PC-9 (cell line): ENCODE measurements around the gene SSUH2. TPM values are rescaled to one million over a fixed set of nuclear protein-coding genes. Genes with fewer than 3 reads are reported as not detected.

Source experiments
- BruUV-seq: library from RNA; stranded (reverse); fragments of 400-500 nt; replicated peaks from 2 replicates; lab custom pipeline; 2021; lab: Mats Ljungman, UMichigan
- CTCF ChIA-PET: fragments of 300-600 bp; sonication (Branson Sonifier 250); formaldehyde crosslinking; loops from one replicate; lab custom pipeline; 2022; ENCODE audit warnings: antibody characterized with exemption; lab: Charles Lee
- POLR2A ChIA-PET: fragments of 300-600 bp; sonication (Branson Sonifier 250); formaldehyde crosslinking; loops from one replicate; lab custom pipeline; 2022; ENCODE audit warnings: antibody characterized with exemption; ENCODE audit not compliant: unreplicated experiment; lab: Charles Lee
- DNase-seq, 2 experiments: peaks; one replicate each; pipeline versions ENCODE4 v3.0.0 to v3.0.0-alpha.2; 2015 to 2022; ENCODE audit warnings: mixed read lengths in 1 of 2
- H2AFZ ChIP-seq: fragments of 200-600 bp; sonication (generic); 2 replicates; pipeline ENCODE4 v1.8.1; 2017; ENCODE audit warnings: antibody characterized with exemption
- H3F3A ChIP-seq: fragments of 200-600 bp; sonication (generic); 2 replicates; pipeline ENCODE4 v1.8.1; 2017; ENCODE audit warnings: antibody characterized with exemption, mild to moderate bottlenecking, low read depth; ENCODE audit not compliant: insufficient read depth
- H3K27ac ChIP-seq: fragments of 200-600 bp; sonication (generic); 2 replicates; pipeline ENCODE4 v1.6.1; 2016; ENCODE audit warnings: mixed run types
- H3K27me3 ChIP-seq: fragments of 200-600 bp; sonication (generic); 2 replicates; pipeline ENCODE4 v1.6.1; 2016; ENCODE audit warnings: low read depth, mixed run types; ENCODE audit not compliant: insufficient read depth
- H3K36me3 ChIP-seq: fragments of 200-600 bp; sonication (generic); 2 replicates; pipeline ENCODE4 v1.6.1; 2016; ENCODE audit warnings: low read depth, mixed run types
- H3K4me1 ChIP-seq: fragments of 200-600 bp; sonication (generic); replicated peaks from 2 replicates; pipeline ENCODE4 v1.6.1; 2016; ENCODE audit warnings: mixed run types; ENCODE audit not compliant: insufficient read depth
- H3K4me2 ChIP-seq: fragments of 200-600 bp; sonication (generic); 2 replicates; pipeline ENCODE4 v1.6.1; 2017; ENCODE audit warnings: mixed run types
- H3K4me3 ChIP-seq: fragments of 200-600 bp; sonication (generic); 2 replicates; pipeline ENCODE4 v1.6.1; 2016; ENCODE audit warnings: mixed run types
- H3K79me2 ChIP-seq: fragments of 200-600 bp; sonication (generic); 2 replicates; pipeline ENCODE4 v1.6.1; 2017; ENCODE audit warnings: low read depth, mixed run types
- H3K9me2 ChIP-seq: fragments of 200-600 bp; sonication (generic); 2 replicates; pipeline ENCODE4 v1.8.1; 2017; ENCODE audit warnings: mild to moderate bottlenecking; ENCODE audit not compliant: insufficient read depth
- H3K9me3 ChIP-seq: fragments of 200-600 bp; sonication (generic); 2 replicates; pipeline ENCODE4 v1.8.1; 2016; ENCODE audit warnings: low read depth; ENCODE audit not compliant: insufficient read depth
- H4K20me1 ChIP-seq: fragments of 200-600 bp; sonication (generic); 2 replicates; pipeline ENCODE4 v1.8.1; 2017; ENCODE audit not compliant: insufficient read depth
- EZH2 ChIP-seq: fragments of 200-600 bp; sonication (generic); IDR thresholded peaks from 2 replicates; pipeline ENCODE4 v1.8.0; 2017; ENCODE audit warnings: antibody characterized with exemption, low read depth
- intact Hi-C: fragments of 100-400 bp; cut with micrococcal nuclease; formaldehyde crosslinking; loops from one replicate; pipeline ENCODE4 v1.10.0; 2022; ENCODE audit not compliant: unreplicated experiment
- total RNA-seq: library from RNA; stranded (reverse); gene quantifications from 2 replicates; pipeline ENCODE4 v1.2.3, GENCODE V29; 2021
- TF ChIP-seq, protein P1 (sequence below): fragments of 200-600 bp; sonication (generic); conservative IDR thresholded peaks from 2 replicates; pipeline ENCODE4 v1.6.1; 2017; ENCODE audit warnings: mixed run types, antibody characterized with exemption, mild to moderate bottlenecking, moderate library complexity

The SSUH2 gene
- total RNA-seq, 1 experiment from 2014 or later, result 1.6 TPM

DNA sequence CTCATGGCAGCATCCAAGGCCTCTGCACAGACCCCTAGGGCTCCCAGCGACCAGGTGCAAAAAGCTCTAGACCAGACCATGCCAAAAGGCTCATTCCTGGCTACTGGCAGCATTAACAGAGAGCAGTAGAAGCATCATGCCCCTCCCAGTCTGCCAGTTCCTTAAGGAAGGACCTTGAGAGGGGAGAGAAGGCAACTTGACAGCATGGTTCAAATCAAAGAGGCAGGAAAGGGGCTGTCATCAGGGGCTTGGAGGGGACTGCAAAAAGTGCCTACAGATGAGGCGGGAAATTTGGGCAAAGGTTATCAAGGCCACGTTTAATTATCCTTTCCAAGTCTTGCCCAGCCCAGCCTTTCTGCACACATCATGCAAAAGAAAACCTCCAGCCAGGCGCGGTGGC, 64.7 kb downstream of the SSUH2 start:
- intact Hi-C loops, result no loop called here
- POLR2A ChIA-PET, result no interaction called here
- no peaks in the 10 kb centered on the region for H4K20me1 ChIP-seq
- CTCF ChIA-PET, result no interaction called here
- no peak for TF ChIP-seq EZH2
- TF ChIP-seq, protein P1, sequence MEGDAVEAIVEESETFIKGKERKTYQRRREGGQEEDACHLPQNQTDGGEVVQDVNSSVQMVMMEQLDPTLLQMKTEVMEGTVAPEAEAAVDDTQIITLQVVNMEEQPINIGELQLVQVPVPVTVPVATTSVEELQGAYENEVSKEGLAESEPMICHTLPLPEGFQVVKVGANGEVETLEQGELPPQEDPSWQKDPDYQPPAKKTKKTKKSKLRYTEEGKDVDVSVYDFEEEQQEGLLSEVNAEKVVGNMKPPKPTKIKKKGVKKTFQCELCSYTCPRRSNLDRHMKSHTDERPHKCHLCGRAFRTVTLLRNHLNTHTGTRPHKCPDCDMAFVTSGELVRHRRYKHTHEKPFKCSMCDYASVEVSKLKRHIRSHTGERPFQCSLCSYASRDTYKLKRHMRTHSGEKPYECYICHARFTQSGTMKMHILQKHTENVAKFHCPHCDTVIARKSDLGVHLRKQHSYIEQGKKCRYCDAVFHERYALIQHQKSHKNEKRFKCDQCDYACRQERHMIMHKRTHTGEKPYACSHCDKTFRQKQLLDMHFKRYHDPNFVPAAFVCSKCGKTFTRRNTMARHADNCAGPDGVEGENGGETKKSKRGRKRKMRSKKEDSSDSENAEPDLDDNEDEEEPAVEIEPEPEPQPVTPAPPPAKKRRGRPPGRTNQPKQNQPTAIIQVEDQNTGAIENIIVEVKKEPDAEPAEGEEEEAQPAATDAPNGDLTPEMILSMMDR, result no peak
- H3K4me3 ChIP-seq, result no peak overlapping the region
- H2AFZ ChIP-seq, result no peak overlapping the region
- no peaks in the 10 kb centered on the region for H3K27me3 ChIP-seq
- no peaks in the 10 kb centered on the region for H3K9me3 ChIP-seq
- DNase-seq, result no peak
- BruUV-seq, result no TSS peak
- H3K27ac ChIP-seq, result no peak overlapping the region
- no peaks in the 10 kb centered on the region for H3K36me3 ChIP-seq
- H3K9me2 ChIP-seq, result no peaks in the 10 kb centered on the region
- no peaks in the 10 kb centered on the region for H3F3A ChIP-seq
- H3K4me1 ChIP-seq, result peaks cover 30% of the 10 kb centered on the region
- no peaks in the 10 kb centered on the region for H3K79me2 ChIP-seq
- no peak overlapping the region for H3K4me2 ChIP-seq

DNA sequence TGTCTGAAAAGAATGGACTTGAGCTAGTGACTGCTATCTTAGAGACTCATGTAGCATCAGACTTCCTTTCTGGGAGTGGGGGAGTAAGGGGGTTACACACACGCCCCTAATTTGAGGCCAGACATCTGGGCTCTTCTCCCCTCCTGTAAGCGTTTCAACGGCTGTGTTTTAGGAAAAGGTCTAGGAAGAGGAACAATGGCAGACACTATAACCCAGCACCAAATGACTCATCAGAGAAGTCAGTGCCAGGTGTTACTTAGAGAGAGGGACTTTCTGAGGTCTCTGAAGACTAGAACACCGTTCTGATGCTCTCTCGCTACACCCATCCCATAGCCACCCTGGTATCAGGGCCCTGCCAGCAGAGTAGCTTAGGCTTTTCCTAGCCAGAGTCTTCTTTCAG, 65.5 kb downstream of the SSUH2 start:
- TF ChIP-seq, protein P1, result no peak
- TF ChIP-seq EZH2, result no peak
- ChIA-PET CTCF (no interaction called here), POLR2A (no interaction called here)
- no peaks in the 10 kb centered on the region for H3K79me2 ChIP-seq
- no peak overlapping the region for H3K4me3 ChIP-seq
- H3K36me3 ChIP-seq, result no peaks in the 10 kb centered on the region
- no TSS peak for BruUV-seq
- DNase-seq, result no peak
- H2AFZ ChIP-seq, result no peak overlapping the region
- H3K9me2 ChIP-seq, result no peaks in the 10 kb centered on the region
- no peak overlapping the region for H3K27ac ChIP-seq
- peaks cover 30% of the 10 kb centered on the region for H3K4me1 ChIP-seq
- intact Hi-C loops, result no loop called here
- no peaks in the 10 kb centered on the region for H3F3A ChIP-seq
- H3K9me3 ChIP-seq, result no peaks in the 10 kb centered on the region
- H3K27me3 ChIP-seq, result no peaks in the 10 kb centered on the region
- H3K4me2 ChIP-seq, result no peak overlapping the region
- no peaks in the 10 kb centered on the region for H4K20me1 ChIP-seq

DNA sequence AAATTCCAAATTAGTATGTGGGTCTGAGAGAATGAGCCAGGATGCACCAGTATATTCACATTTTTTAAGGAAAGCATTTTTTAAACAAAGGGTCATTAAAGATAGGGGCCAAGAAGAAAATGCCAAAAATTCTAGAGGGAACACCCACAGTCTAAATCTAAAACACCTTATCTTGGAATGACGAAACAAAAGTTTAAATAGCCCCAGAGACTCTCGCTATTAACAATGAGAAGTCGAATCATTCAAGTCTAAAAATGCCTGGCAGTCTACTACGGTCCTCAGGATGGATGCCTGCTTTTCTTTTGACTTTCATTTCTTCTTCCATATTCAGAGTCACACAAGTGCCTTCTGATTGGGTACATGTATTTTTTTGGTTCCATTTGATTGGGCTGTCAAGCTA, 66.3 kb downstream of the SSUH2 start:
- Histone ChIP-seq H3K4me2 (no peak overlapping the region), H3K27ac (no peak overlapping the region), H3K4me3 (no peak overlapping the region), H4K20me1 (no peaks in the 10 kb centered on the region), H3K27me3 (no peaks in the 10 kb centered on the region), H2AFZ (no peak overlapping the region), H3F3A (no peaks in the 10 kb centered on the region), H3K79me2 (no peaks in the 10 kb centered on the region), H3K36me3 (no peaks in the 10 kb centered on the region), H3K4me1 (peaks cover 30% of the 10 kb centered on the region), H3K9me3 (no peaks in the 10 kb centered on the region), H3K9me2 (no peaks in the 10 kb centered on the region)
- intact Hi-C loops, result no loop called here
- ChIA-PET POLR2A (no interaction called here), CTCF (no interaction called here)
- BruUV-seq, result no TSS peak
- no peak for DNase-seq
- no peak for TF ChIP-seq EZH2
- TF ChIP-seq, protein P1, result no peak
